GM18909 (cell line): ENCODE data around the gene CCL4L2.
"Not testable (repeated sequence)": the region's sequence is repeated elsewhere in the genome, so short reads cannot be mapped to it uniquely, and the experiment has no call there.

Experiments used
- ATAC-seq: cut with Tn5 transposase; IDR thresholded peaks from one replicate; pipeline ENCODE4 v1.9.1; 2021; ENCODE audit warnings: mild to moderate bottlenecking; ENCODE audit not compliant: unreplicated experiment, poor library complexity

CCL4L2 gene

GRCh38 chr17:36194832-36195433 is 15.9 kb upstream of the CCL4L2 start:
- not testable (repeated sequence) for ATAC-seq

- ATAC-seq, result no peak
Measured at GRCh38 chr17:36195434-36196130, 15.3 kb upstream of the CCL4L2 start.

GRCh38 chr17:36196131-36196486 is 14.8 kb upstream of the CCL4L2 start:
- no peak for ATAC-seq

GRCh38 chr17:36197387-36197703 is 13.5 kb upstream of the CCL4L2 start:
- peak; percentile 9 for ATAC-seq

- peak; percentile 30 for ATAC-seq
Measured at GRCh38 chr17:36198831-36199465, 11.9 kb upstream of the CCL4L2 start.

- ATAC-seq, result not testable (repeated sequence)
Measured at GRCh38 chr17:36201102-36201501, 9.8 kb upstream of the CCL4L2 start.

GRCh38 chr17:36201506-36201905 is 9.4 kb upstream of the CCL4L2 start:
- not testable (repeated sequence) for ATAC-seq

- ATAC-seq, result no peak
Measured at GRCh38 chr17:36203335-36203734, 7.5 kb upstream of the CCL4L2 start.

- ATAC-seq, result no peak
Measured at GRCh38 chr17:36204724-36205500, 6.0 kb upstream of the CCL4L2 start.

- no peak for ATAC-seq
Measured at GRCh38 chr17:36205637-36206485, 5.0 kb upstream of the CCL4L2 start.

GRCh38 chr17:36206486-36206821 is 4.4 kb upstream of the CCL4L2 start:
- ATAC-seq, result not testable (repeated sequence)

GRCh38 chr17:36207383-36207782 is 3.5 kb upstream of the CCL4L2 start:
- not testable (repeated sequence) for ATAC-seq

- ATAC-seq, result no peak
Measured at GRCh38 chr17:36209575-36209974, 1.3 kb upstream of the CCL4L2 start.

GRCh38 chr17:36211484-36212271 is 815 bp downstream of the CCL4L2 start:
- ATAC-seq, result not testable (repeated sequence)

- no peak for ATAC-seq
Measured at GRCh38 chr17:36212272-36212605, 1.4 kb downstream of the CCL4L2 start.

- no peak for ATAC-seq
Measured at GRCh38 chr17:36212966-36213365, 2.1 kb downstream of the CCL4L2 start.

GRCh38 chr17:36213695-36214094 is 2.8 kb downstream of the CCL4L2 start:
- no peak for ATAC-seq

- ATAC-seq, result no peak
Measured at GRCh38 chr17:36214918-36215317, 4.1 kb downstream of the CCL4L2 start.

- ATAC-seq, result not testable (repeated sequence)
Measured at GRCh38 chr17:36215406-36216308, 4.8 kb downstream of the CCL4L2 start.
